GM13976 (cell line): ENCODE measurements around the gene FXN.

ENCODE experiments used
- DNase-seq: peaks from one replicate; pipeline ENCODE4 v3.0.0; 2012; ENCODE audit warnings: low spot score
- CTCF ChIP-seq: IDR thresholded peaks from 2 replicates; pipeline ENCODE4 v1.5.1; 2012; ENCODE audit warnings: borderline replicate concordance, mild to moderate bottlenecking; ENCODE audit not compliant: insufficient read depth; ENCODE audit errors: extremely low read depth, missing control alignments, control extremely low read depth
- in situ Hi-C: fragments of 300-500 bp; cut with MboI; formaldehyde crosslinking; loops from one replicate; pipeline ENCODE4 v1.12.0; 2022; ENCODE audit warnings: low sequenced_read_pairs, mixed read lengths, inconsistent platforms; ENCODE audit not compliant: unreplicated experiment

Gene FXN

DNA sequence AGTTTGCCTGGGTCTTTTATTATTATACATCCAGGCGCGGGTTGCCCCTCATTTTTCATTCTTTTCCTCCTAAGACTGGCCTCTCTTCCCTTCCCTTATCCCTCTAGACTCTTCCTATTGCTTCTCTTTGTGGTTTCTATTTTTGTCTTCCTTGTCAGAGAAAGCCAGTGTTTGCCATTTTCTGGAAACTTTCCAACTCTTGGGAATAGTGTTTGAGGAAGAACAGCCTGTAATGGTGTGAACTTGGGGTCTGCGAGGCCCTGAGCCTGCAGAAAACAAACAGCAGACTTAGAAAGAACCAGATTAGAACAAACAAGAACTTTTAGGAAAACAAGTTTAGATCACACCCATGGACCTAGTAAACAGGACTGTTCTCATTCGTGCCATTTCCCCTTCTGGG lies 37.2 kb upstream of the FXN start:
- in situ Hi-C loops: no loop called here
- no peak for TF ChIP-seq CTCF
- no peak for DNase-seq

DNA sequence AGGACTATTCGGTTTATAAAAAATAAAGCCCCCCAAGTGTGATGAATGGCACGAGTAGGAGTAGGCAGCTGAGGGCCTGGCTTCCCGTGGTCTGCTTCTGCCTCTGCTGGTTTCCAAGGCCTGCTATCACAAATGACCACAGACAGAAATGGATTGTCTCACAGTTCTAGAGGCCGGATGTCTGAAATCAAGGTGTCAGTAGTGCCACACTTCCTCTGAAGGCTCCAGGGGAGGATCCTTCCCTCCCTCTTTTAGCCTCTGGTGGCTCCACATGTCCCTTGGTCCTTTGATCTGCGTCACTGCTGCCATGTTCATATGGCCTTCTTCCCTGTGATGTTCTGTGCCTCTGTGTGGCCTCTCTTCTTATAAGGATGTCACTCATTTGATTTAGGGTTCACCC lies 36.7 kb upstream of the FXN start:
- in situ Hi-C loops: no loop called here
- TF ChIP-seq CTCF: no peak
- DNase-seq: no peak

- peak; percentile 83 for TF ChIP-seq CTCF
- DNase-seq: peak; percentile 72
- in situ Hi-C loops: loop anchor here (5.0 kb wide), 1 partner anchor 417 kb away; no protein-coding TSS in a partner anchor
These were observed 36.0 kb upstream of the FXN start for GRCh38 chr9:68999393-69000105.

DNA sequence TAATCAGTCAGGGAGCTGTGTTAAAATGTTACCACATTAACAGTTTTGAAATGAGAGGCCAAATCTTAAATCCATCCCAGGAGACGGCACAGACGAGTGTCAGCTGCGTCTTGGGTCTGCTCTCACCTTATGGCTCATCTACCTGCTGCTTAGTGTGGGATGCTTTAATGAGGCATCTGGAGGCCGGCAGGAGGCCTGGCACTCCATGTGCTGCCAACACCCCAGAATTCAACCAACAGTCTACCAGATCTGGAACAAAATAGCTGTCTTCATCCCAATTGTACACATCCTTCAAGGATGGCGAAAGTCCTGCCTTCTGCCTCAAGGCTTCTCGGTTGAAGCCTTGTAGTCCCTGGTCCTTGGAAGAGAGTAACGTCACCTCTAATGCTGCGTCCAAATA lies 33.6 kb upstream of the FXN start:
- no peak for DNase-seq
- in situ Hi-C loops: loop anchor here (5.0 kb wide), 1 partner anchor 420 kb away; no protein-coding TSS in a partner anchor
- no peak for TF ChIP-seq CTCF

- in situ Hi-C loops: loop anchor here (5.0 kb wide), 1 partner anchor 421 kb away; no protein-coding TSS in a partner anchor
These were observed 32.5 kb upstream of the FXN start for GRCh38 chr9:69003051-69003450.

DNA sequence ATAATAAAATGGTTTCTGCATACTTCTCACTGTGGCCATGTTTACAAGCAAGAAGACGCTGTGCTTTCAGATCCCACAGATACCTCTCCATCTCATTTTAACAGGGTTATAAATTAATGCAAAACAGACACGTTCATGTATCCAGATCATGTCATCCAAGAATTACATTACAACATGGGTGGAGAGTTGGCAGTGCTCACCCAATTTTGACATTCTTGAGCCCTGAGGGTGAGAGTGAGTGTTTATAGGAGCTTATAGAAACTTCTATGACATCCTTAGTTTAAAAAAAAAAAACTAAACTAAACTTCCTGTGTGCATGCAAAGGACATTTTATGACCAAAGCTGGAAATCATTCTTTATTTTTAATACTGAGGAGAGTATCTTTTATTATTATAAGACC lies 30.7 kb upstream of the FXN start:
- no peak for DNase-seq
- no peak for TF ChIP-seq CTCF
- in situ Hi-C loops: loop anchor here (5.0 kb wide), 1 partner anchor 423 kb away; no protein-coding TSS in a partner anchor

More at GRCh38 chr9:69003051-69003450, 32.5 kb upstream of the FXN start:
- no peak for TF ChIP-seq CTCF
- DNase-seq: no peak
